Dendritic cell treated with granulocyte-macrophage colony-stimulating factor and Interleukin-4, amounts not matched to agents 40 ng/mL and 50 ng/mL, for 4 days (primary cell): ENCODE measurements around the gene SF3B5.
"Not testable (repeated sequence)": the region's sequence is repeated elsewhere in the genome, so short reads cannot be mapped to it uniquely, and the experiment has no call there.

Experiments used
- H3K27ac Mint-ChIP-seq: one replicate; pipeline ENCODE4 v1.8.0; 2022; ENCODE audit warnings: mild to moderate bottlenecking, mixed read lengths
- H3K27me3 Mint-ChIP-seq: one replicate; pipeline ENCODE4 v1.8.0; 2022; ENCODE audit warnings: mild to moderate bottlenecking, mixed read lengths
- H3K36me3 Mint-ChIP-seq: one replicate; pipeline ENCODE4 v1.8.0; 2022; ENCODE audit warnings: low read depth, mixed read lengths
- H3K4me1 Mint-ChIP-seq: one replicate; pipeline ENCODE4 v1.8.0; 2022; ENCODE audit warnings: low read depth, mixed read lengths
- H3K4me3 Mint-ChIP-seq: one replicate; pipeline ENCODE4 v1.8.0; 2022; ENCODE audit warnings: mild to moderate bottlenecking, moderate library complexity, mixed read lengths
- H3K9me3 Mint-ChIP-seq: one replicate; pipeline ENCODE4 v1.8.0; 2022; ENCODE audit warnings: mixed read lengths
- intact Hi-C: fragments of 100-400 bp; cut with micrococcal nuclease; formaldehyde crosslinking; loops from one replicate; pipeline ENCODE4 v1.15.0; 2022

The SF3B5 gene

GRCh38 chr6:144065213-144065660 is 30.1 kb downstream of the SF3B5 start:
- intact Hi-C loops: loop anchor here (2.0 kb wide), 1 partner anchor 30 kb away; the partner anchor contains the start of gene SF3B5
- peaks cover 56% of the 10 kb centered on the region for H3K4me1 Mint-ChIP-seq
- peak overlapping the region; percentile 84 for H3K27ac Mint-ChIP-seq
- H3K27me3 Mint-ChIP-seq: peaks cover 5% of the 10 kb centered on the region
- H3K4me3 Mint-ChIP-seq: peak overlapping the region; percentile 79
- H3K36me3 Mint-ChIP-seq: no peaks in the 10 kb centered on the region
- no peaks in the 10 kb centered on the region for H3K9me3 Mint-ChIP-seq

GRCh38 chr6:144064402-144065212 is 30.8 kb downstream of the SF3B5 start:
- Mint-ChIP-seq H3K9me3 (no peaks in the 10 kb centered on the region), H3K4me1 (peaks cover 60% of the 10 kb centered on the region), H3K27me3 (peaks cover 5% of the 10 kb centered on the region)

GRCh38 chr6:144063744-144064401 is 31.5 kb downstream of the SF3B5 start:
- H3K9me3 Mint-ChIP-seq: no peaks in the 10 kb centered on the region
- peaks cover 5% of the 10 kb centered on the region for H3K27me3 Mint-ChIP-seq
- peaks cover 64% of the 10 kb centered on the region for H3K4me1 Mint-ChIP-seq
- no peaks in the 10 kb centered on the region for H3K36me3 Mint-ChIP-seq
- H3K4me3 Mint-ChIP-seq: peak overlapping the region; percentile 79
- H3K27ac Mint-ChIP-seq: peak overlapping the region; percentile 84
- intact Hi-C loops: loop anchor here (2.0 kb wide), 1 partner anchor 31 kb away; the partner anchor contains the start of gene SF3B5

More at GRCh38 chr6:144064402-144065212, 30.8 kb downstream of the SF3B5 start:
- H3K27ac Mint-ChIP-seq: peak overlapping the region; percentile 84
- peak overlapping the region; percentile 79 for H3K4me3 Mint-ChIP-seq
- no peaks in the 10 kb centered on the region for H3K36me3 Mint-ChIP-seq
- intact Hi-C loops: loop anchor here (2.0 kb wide), 1 partner anchor 30 kb away; the partner anchor contains the start of gene SF3B5

GRCh38 chr6:144063246-144063743 is 32.1 kb downstream of the SF3B5 start:
- no peaks in the 10 kb centered on the region for H3K9me3 Mint-ChIP-seq
- intact Hi-C loops: no loop called here
- H3K27me3 Mint-ChIP-seq: peaks cover 5% of the 10 kb centered on the region
- peak overlapping the region; percentile 84 for H3K27ac Mint-ChIP-seq
- no peaks in the 10 kb centered on the region for H3K36me3 Mint-ChIP-seq
- H3K4me1 Mint-ChIP-seq: peaks cover 60% of the 10 kb centered on the region
- H3K4me3 Mint-ChIP-seq: peak overlapping the region; percentile 79

GRCh38 chr6:144062786-144063185 is 32.6 kb downstream of the SF3B5 start:
- H3K27ac Mint-ChIP-seq: peak overlapping the region; percentile 84

GRCh38 chr6:144059139-144059538 is 36.2 kb downstream of the SF3B5 start:
- H3K4me1 Mint-ChIP-seq: peaks cover 62% of the 10 kb centered on the region
- intact Hi-C loops: no loop called here
- no peak overlapping the region for H3K4me3 Mint-ChIP-seq
- no peak overlapping the region for H3K27ac Mint-ChIP-seq
- H3K9me3 Mint-ChIP-seq: no peaks in the 10 kb centered on the region
- H3K27me3 Mint-ChIP-seq: no peaks in the 10 kb centered on the region
- no peaks in the 10 kb centered on the region for H3K36me3 Mint-ChIP-seq

More at GRCh38 chr6:144062786-144063185, 32.6 kb downstream of the SF3B5 start:
- intact Hi-C loops: no loop called here
- Mint-ChIP-seq H3K36me3 (no peaks in the 10 kb centered on the region), H3K4me1 (peaks cover 60% of the 10 kb centered on the region), H3K27me3 (peaks cover 5% of the 10 kb centered on the region), H3K9me3 (no peaks in the 10 kb centered on the region), H3K4me3 (peak overlapping the region; percentile 79)

GRCh38 chr6:144055121-144055931 is 40.0 kb downstream of the SF3B5 start:
- Mint-ChIP-seq H3K9me3 (no peaks in the 10 kb centered on the region), H3K4me1 (peaks cover 32% of the 10 kb centered on the region), H3K36me3 (no peaks in the 10 kb centered on the region), H3K27ac (peak overlapping the region; percentile 78), H3K27me3 (no peaks in the 10 kb centered on the region), H3K4me3 (peak overlapping the region; percentile 10)
- intact Hi-C loops: no loop called here

GRCh38 chr6:144053601-144054000 is 41.8 kb downstream of the SF3B5 start:
- Mint-ChIP-seq H3K9me3 (peaks cover 15% of the 10 kb centered on the region), H3K36me3 (no peaks in the 10 kb centered on the region), H3K27me3 (no peaks in the 10 kb centered on the region), H3K4me3 (no peak overlapping the region), H3K27ac (no peak overlapping the region), H3K4me1 (peaks cover 35% of the 10 kb centered on the region)
- intact Hi-C loops: no loop called here

GRCh38 chr6:144052488-144052887 is 42.9 kb downstream of the SF3B5 start:
- no peak overlapping the region for H3K27ac Mint-ChIP-seq
- no peak overlapping the region for H3K4me3 Mint-ChIP-seq
- intact Hi-C loops: no loop called here
- H3K27me3 Mint-ChIP-seq: no peaks in the 10 kb centered on the region
- peaks cover 25% of the 10 kb centered on the region for H3K9me3 Mint-ChIP-seq
- H3K4me1 Mint-ChIP-seq: peaks cover 35% of the 10 kb centered on the region
- no peaks in the 10 kb centered on the region for H3K36me3 Mint-ChIP-seq

GRCh38 chr6:144049386-144049785 is 46.0 kb downstream of the SF3B5 start:
- intact Hi-C loops: no loop called here

GRCh38 chr6:144047688-144048087 is 47.7 kb downstream of the SF3B5 start:
- Mint-ChIP-seq H3K27ac (no peak overlapping the region), H3K27me3 (no peaks in the 10 kb centered on the region), H3K4me1 (peaks cover 13% of the 10 kb centered on the region), H3K36me3 (no peaks in the 10 kb centered on the region), H3K4me3 (no peak overlapping the region), H3K9me3 (peaks cover 34% of the 10 kb centered on the region)
- intact Hi-C loops: no loop called here

More at GRCh38 chr6:144049386-144049785, 46.0 kb downstream of the SF3B5 start:
- Mint-ChIP-seq H3K9me3 (peaks cover 34% of the 10 kb centered on the region), H3K4me3 (no peak overlapping the region), H3K27ac (peak overlapping the region; percentile 11), H3K27me3 (no peaks in the 10 kb centered on the region), H3K36me3 (no peaks in the 10 kb centered on the region), H3K4me1 (peaks cover 16% of the 10 kb centered on the region)

- H3K4me3 Mint-ChIP-seq, H3K27ac Mint-ChIP-seq, H3K27me3 Mint-ChIP-seq, H3K36me3 Mint-ChIP-seq, intact Hi-C loops: not testable (repeated sequence)
- Mint-ChIP-seq H3K4me1 (peaks cover 13% of the 10 kb centered on the region), H3K9me3 (peaks cover 34% of the 10 kb centered on the region)
These were observed 48.7 kb downstream of the SF3B5 start for GRCh38 chr6:144046672-144047071.

- H3K36me3 Mint-ChIP-seq, H3K27ac Mint-ChIP-seq, H3K4me3 Mint-ChIP-seq, intact Hi-C loops, H3K27me3 Mint-ChIP-seq: not testable (repeated sequence)
- Mint-ChIP-seq H3K9me3 (peaks cover 33% of the 10 kb centered on the region), H3K4me1 (peaks cover 13% of the 10 kb centered on the region)
These were observed 50.4 kb downstream of the SF3B5 start for GRCh38 chr6:144044989-144045388.
